Measurements from ENCODE around the gene CXCL8. TPM values are rescaled to one million over a fixed set of nuclear protein-coding genes. Genes with fewer than 3 reads are reported as not detected.

The CXCL8 gene
- total RNA-seq, 2 donors from 2014 or later: 0.94 to 2.0 TPM

GRCh38 chr4:73741750-73742489 is 1.6 kb downstream of the CXCL8 start:
- no peak for DNase-seq
- peaks cover 4% of the 10 kb centered on the region for H3K4me1 Mint-ChIP-seq (ENCODE audit: low read depth)
- H3K27me3 Mint-ChIP-seq (ENCODE audit: low read depth): no peaks in the 10 kb centered on the region
- H3K4me3 Mint-ChIP-seq: no peak overlapping the region
- ATAC-seq (replicated peaks in 1 of 2): no peak
- H3K36me3 Mint-ChIP-seq (ENCODE audit: insufficient read depth in 2 of 2): no peaks in the 10 kb centered on the region
- H3K9me3 Mint-ChIP-seq: peaks cover 0 to 2% of the 10 kb centered on the region in 2 donors
- no peak overlapping the region for H3K27ac Mint-ChIP-seq

- no peaks in the 10 kb centered on the region for H3K9me3 Mint-ChIP-seq
- no peak overlapping the region for H3K27ac Mint-ChIP-seq
- no peak overlapping the region for H3K4me3 Mint-ChIP-seq
- no peak for ATAC-seq (replicated peaks in 1 of 2)
- no peaks in the 10 kb centered on the region for H3K27me3 Mint-ChIP-seq (ENCODE audit: low read depth)
- peaks cover 4% of the 10 kb centered on the region for H3K4me1 Mint-ChIP-seq (ENCODE audit: low read depth)
- DNase-seq: no peak
- H3K36me3 Mint-ChIP-seq (ENCODE audit: insufficient read depth in 2 of 2): no peaks in the 10 kb centered on the region
Measured at GRCh38 chr4:73742490-73743160, 2.3 kb downstream of the CXCL8 start.

- H3K4me1 Mint-ChIP-seq (ENCODE audit: low read depth): peaks cover 4% of the 10 kb centered on the region
- no peak overlapping the region for H3K4me3 Mint-ChIP-seq
- H3K36me3 Mint-ChIP-seq (ENCODE audit: insufficient read depth in 2 of 2): no peaks in the 10 kb centered on the region
- DNase-seq (no peak), ATAC-seq (replicated peaks in 1 of 2) (no peak)
- no peak overlapping the region for H3K27ac Mint-ChIP-seq
- no peaks in the 10 kb centered on the region for H3K9me3 Mint-ChIP-seq
- no peaks in the 10 kb centered on the region for H3K27me3 Mint-ChIP-seq (ENCODE audit: low read depth)
Measured at GRCh38 chr4:73743281-73743680, 2.9 kb downstream of the CXCL8 start.

- no peak for DNase-seq
- Mint-ChIP-seq H3K4me1 (ENCODE audit: low read depth) (peaks cover 4% of the 10 kb centered on the region), H3K9me3 (no peaks in the 10 kb centered on the region), H3K27me3 (ENCODE audit: low read depth) (no peaks in the 10 kb centered on the region), H3K36me3 (ENCODE audit: insufficient read depth in 2 of 2) (no peaks in the 10 kb centered on the region), H3K4me3 (no peak overlapping the region), H3K27ac (no peak overlapping the region)
- no peak for ATAC-seq (replicated peaks in 1 of 2)
Measured at GRCh38 chr4:73743795-73744194, 3.4 kb downstream of the CXCL8 start.

- H3K4me1 Mint-ChIP-seq (ENCODE audit: low read depth): peaks cover 4% of the 10 kb centered on the region
- DNase-seq (no peak), ATAC-seq (replicated peaks in 1 of 2) (no peak)
- no peak overlapping the region for H3K27ac Mint-ChIP-seq
- H3K9me3 Mint-ChIP-seq: no peaks in the 10 kb centered on the region
- no peaks in the 10 kb centered on the region for H3K27me3 Mint-ChIP-seq (ENCODE audit: low read depth)
- H3K36me3 Mint-ChIP-seq (ENCODE audit: insufficient read depth in 2 of 2): no peaks in the 10 kb centered on the region
- no peak overlapping the region for H3K4me3 Mint-ChIP-seq
Measured at GRCh38 chr4:73744203-73744602, 3.8 kb downstream of the CXCL8 start.

- Mint-ChIP-seq H3K27me3 (ENCODE audit: low read depth) (no peaks in the 10 kb centered on the region), H3K4me1 (ENCODE audit: low read depth) (no peaks in the 10 kb centered on the region), H3K9me3 (peaks cover 0 to 2% of the 10 kb centered on the region in 2 donors), H3K36me3 (ENCODE audit: insufficient read depth in 2 of 2) (no peaks in the 10 kb centered on the region), H3K4me3 (no peak overlapping the region), H3K27ac (no peak overlapping the region)
- ATAC-seq (replicated peaks in 1 of 2) (no peak), DNase-seq (no peak)
Measured at GRCh38 chr4:73750730-73751129, 10.4 kb downstream of the CXCL8 start.

- H3K4me1 Mint-ChIP-seq (ENCODE audit: low read depth): no peaks in the 10 kb centered on the region
- no peaks in the 10 kb centered on the region for H3K36me3 Mint-ChIP-seq (ENCODE audit: insufficient read depth in 2 of 2)
- no peak overlapping the region for H3K4me3 Mint-ChIP-seq
- peaks cover 0 to 2% of the 10 kb centered on the region in 2 donors for H3K9me3 Mint-ChIP-seq
- no peak overlapping the region for H3K27ac Mint-ChIP-seq
- no peak for ATAC-seq (replicated peaks in 1 of 2)
- no peak for DNase-seq
- no peaks in the 10 kb centered on the region for H3K27me3 Mint-ChIP-seq (ENCODE audit: low read depth)
Measured at GRCh38 chr4:73751166-73751565, 10.8 kb downstream of the CXCL8 start.

- Mint-ChIP-seq H3K4me1 (ENCODE audit: low read depth) (no peaks in the 10 kb centered on the region), H3K9me3 (peaks cover 0 to 2% of the 10 kb centered on the region in 2 donors), H3K27me3 (ENCODE audit: low read depth) (no peaks in the 10 kb centered on the region), H3K27ac (no peak overlapping the region), H3K4me3 (no peak overlapping the region), H3K36me3 (ENCODE audit: insufficient read depth in 2 of 2) (no peaks in the 10 kb centered on the region)
- DNase-seq: no peak
- ATAC-seq (replicated peaks in 1 of 2): no peak
Measured at GRCh38 chr4:73751830-73752229, 11.5 kb downstream of the CXCL8 start.

GRCh38 chr4:73752424-73752823 is 12.1 kb downstream of the CXCL8 start:
- ATAC-seq (replicated peaks in 1 of 2) (no peak), DNase-seq (no peak)
- H3K36me3 Mint-ChIP-seq (ENCODE audit: insufficient read depth in 2 of 2): no peaks in the 10 kb centered on the region
- no peak overlapping the region for H3K4me3 Mint-ChIP-seq
- H3K27me3 Mint-ChIP-seq (ENCODE audit: low read depth): no peaks in the 10 kb centered on the region
- no peaks in the 10 kb centered on the region for H3K4me1 Mint-ChIP-seq (ENCODE audit: low read depth)
- no peak overlapping the region for H3K27ac Mint-ChIP-seq
- peaks cover 0 to 2% of the 10 kb centered on the region in 2 donors for H3K9me3 Mint-ChIP-seq

GRCh38 chr4:73753215-73753614 is 12.8 kb downstream of the CXCL8 start:
- Mint-ChIP-seq H3K27ac (no peak overlapping the region), H3K27me3 (ENCODE audit: low read depth) (no peaks in the 10 kb centered on the region), H3K9me3 (peaks cover 0 to 2% of the 10 kb centered on the region in 2 donors), H3K4me3 (no peak overlapping the region), H3K36me3 (ENCODE audit: insufficient read depth in 2 of 2) (no peaks in the 10 kb centered on the region), H3K4me1 (ENCODE audit: low read depth) (no peaks in the 10 kb centered on the region)
- DNase-seq (no peak), ATAC-seq (replicated peaks in 1 of 2) (no peak)

GRCh38 chr4:73754934-73755333 is 14.6 kb downstream of the CXCL8 start:
- no peaks in the 10 kb centered on the region for H3K27me3 Mint-ChIP-seq (ENCODE audit: low read depth)
- no peaks in the 10 kb centered on the region for H3K4me1 Mint-ChIP-seq (ENCODE audit: low read depth)
- H3K36me3 Mint-ChIP-seq (ENCODE audit: insufficient read depth in 2 of 2): no peaks in the 10 kb centered on the region
- peaks cover 0 to 2% of the 10 kb centered on the region in 2 donors for H3K9me3 Mint-ChIP-seq
- DNase-seq (no peak), ATAC-seq (replicated peaks in 1 of 2) (no peak)
- no peak overlapping the region for H3K27ac Mint-ChIP-seq
- no peak overlapping the region for H3K4me3 Mint-ChIP-seq

GRCh38 chr4:73759357-73759756 is 19.0 kb downstream of the CXCL8 start:
- Mint-ChIP-seq H3K27ac (no peak overlapping the region), H3K4me1 (ENCODE audit: low read depth) (no peaks in the 10 kb centered on the region), H3K4me3 (no peak overlapping the region), H3K9me3 (no peaks in the 10 kb centered on the region), H3K36me3 (ENCODE audit: insufficient read depth in 2 of 2) (no peaks in the 10 kb centered on the region), H3K27me3 (ENCODE audit: low read depth) (no peaks in the 10 kb centered on the region)
- DNase-seq (no peak), ATAC-seq (replicated peaks in 1 of 2) (no peak)

GRCh38 chr4:73761856-73762255 is 21.5 kb downstream of the CXCL8 start:
- H3K4me1 Mint-ChIP-seq (ENCODE audit: low read depth): no peaks in the 10 kb centered on the region
- no peaks in the 10 kb centered on the region for H3K9me3 Mint-ChIP-seq
- H3K27me3 Mint-ChIP-seq (ENCODE audit: low read depth): no peaks in the 10 kb centered on the region
- no peaks in the 10 kb centered on the region for H3K36me3 Mint-ChIP-seq (ENCODE audit: insufficient read depth in 2 of 2)
- H3K27ac Mint-ChIP-seq: no peak overlapping the region
- H3K4me3 Mint-ChIP-seq: no peak overlapping the region
- no peak for DNase-seq
- no peak for ATAC-seq (replicated peaks in 1 of 2)

GRCh38 chr4:73762409-73762808 is 22.0 kb downstream of the CXCL8 start:
- ATAC-seq (replicated peaks in 1 of 2) (no peak), DNase-seq (no peak)
- H3K4me3 Mint-ChIP-seq: no peak overlapping the region
- H3K27me3 Mint-ChIP-seq (ENCODE audit: low read depth): no peaks in the 10 kb centered on the region
- H3K9me3 Mint-ChIP-seq: no peaks in the 10 kb centered on the region
- H3K27ac Mint-ChIP-seq: no peak overlapping the region
- H3K36me3 Mint-ChIP-seq (ENCODE audit: insufficient read depth in 2 of 2): no peaks in the 10 kb centered on the region
- H3K4me1 Mint-ChIP-seq (ENCODE audit: low read depth): no peaks in the 10 kb centered on the region
